ENCODE measurements around the gene CAMTA1.

DNA sequence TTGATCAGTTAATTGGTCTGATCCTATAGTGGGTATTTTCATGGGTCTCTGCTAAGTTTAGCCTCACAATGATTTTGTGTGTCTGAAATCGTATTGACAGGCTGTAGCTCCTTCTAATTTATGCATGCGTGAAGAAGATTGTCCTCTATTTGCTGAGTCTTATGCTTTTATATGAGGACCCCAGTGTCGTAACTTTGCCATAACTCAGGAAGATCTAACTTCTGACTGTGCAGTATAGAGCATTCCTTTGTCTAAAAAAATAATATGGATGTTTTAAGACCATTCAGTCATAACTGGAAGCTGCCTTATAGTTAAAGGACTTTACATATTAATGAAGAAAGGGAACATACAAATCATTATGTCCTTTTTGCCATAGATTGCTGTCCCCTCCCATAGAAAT lies 73.3 kb downstream of the CAMTA1 start:
- TF ChIP-seq NRF1 (IDR thresholded peaks at IDR 0.05; ENCODE audit: low read depth, low read length) = no peak
- TF ChIP-seq POLR2AphosphoS5 (IDR thresholded peaks at IDR 0.05; ENCODE audit: low read depth, low read length) = no peak
- TF ChIP-seq, protein P1, sequence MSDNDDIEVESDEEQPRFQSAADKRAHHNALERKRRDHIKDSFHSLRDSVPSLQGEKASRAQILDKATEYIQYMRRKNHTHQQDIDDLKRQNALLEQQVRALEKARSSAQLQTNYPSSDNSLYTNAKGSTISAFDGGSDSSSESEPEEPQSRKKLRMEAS (IDR thresholded peaks at IDR 0.05; ENCODE audit: low read depth) = no peak
